KMS-11 (cell line): ENCODE results near the gene AATK.

Experiments
- H2AFZ ChIP-seq: fragments of 200-600 bp; sonication (generic); 2 replicates; pipeline ENCODE4 v1.6.1; 2016; ENCODE audit warnings: antibody characterized with exemption, mixed run types, low read depth
- H3K27ac ChIP-seq: fragments of 200-600 bp; sonication (generic); 2 replicates; pipeline ENCODE4 v1.6.1; 2016; ENCODE audit warnings: mild to moderate bottlenecking, mixed run types
- H3K27me3 ChIP-seq: fragments of 200-600 bp; sonication (generic); 2 replicates; pipeline ENCODE4 v1.6.1; 2017; ENCODE audit warnings: mild to moderate bottlenecking, low read depth, mixed run types, moderate library complexity; ENCODE audit not compliant: insufficient read depth
- H3K36me3 ChIP-seq: fragments of 200-600 bp; sonication (generic); 2 replicates; pipeline ENCODE4 v1.6.1; 2017; ENCODE audit warnings: mild to moderate bottlenecking, mixed run types; ENCODE audit not compliant: insufficient read depth
- H3K4me1 ChIP-seq: fragments of 200-600 bp; sonication (generic); 2 replicates; pipeline ENCODE4 v1.6.1; 2016; ENCODE audit warnings: mild to moderate bottlenecking, low read depth, mixed run types; ENCODE audit not compliant: poor library complexity, severe bottlenecking
- H3K4me2 ChIP-seq: fragments of 200-600 bp; sonication (generic); 2 replicates; pipeline ENCODE4 v1.7.0; 2016; ENCODE audit warnings: mild to moderate bottlenecking, mixed run types
- H3K4me3 ChIP-seq: fragments of 200-600 bp; sonication (generic); IDR thresholded peaks from 2 replicates; pipeline ENCODE4 v1.6.1; 2017; ENCODE audit warnings: low read depth, low read length, mixed read lengths; ENCODE audit not compliant: insufficient read depth
- H3K79me2 ChIP-seq: fragments of 200-600 bp; sonication (generic); 2 replicates; pipeline ENCODE4 v1.6.1; 2016; ENCODE audit warnings: low read depth, mixed run types; ENCODE audit not compliant: insufficient read depth
- H3K9ac ChIP-seq: fragments of 200-600 bp; sonication (generic); 2 replicates; pipeline ENCODE4 v1.6.1; 2016; ENCODE audit warnings: mild to moderate bottlenecking, mixed run types
- H4K20me1 ChIP-seq: fragments of 200-600 bp; sonication (generic); 2 replicates; pipeline ENCODE4 v1.6.1; 2016; ENCODE audit warnings: mild to moderate bottlenecking, mixed run types; ENCODE audit not compliant: insufficient read depth
- CTCF ChIP-seq: fragments of 200-600 bp; sonication (generic); conservative IDR thresholded peaks from 2 replicates; pipeline ENCODE4 v1.6.1; 2017; ENCODE audit warnings: low read depth, mild to moderate bottlenecking, antibody characterized with exemption, low read length, moderate library complexity, mixed read lengths

Gene AATK

GRCh38 chr17:81114351-81115093 lies 51.5 kb downstream of the AATK start:
- no peak for TF ChIP-seq CTCF
- no peak overlapping the region for H3K9ac ChIP-seq
- H3K27me3 ChIP-seq = peaks cover 92% of the 10 kb centered on the region
- no peak overlapping the region for H2AFZ ChIP-seq
- no peak overlapping the region for H3K4me2 ChIP-seq
- H3K4me3 ChIP-seq = no peak overlapping the region
- H3K36me3 ChIP-seq = no peaks in the 10 kb centered on the region
- no peak overlapping the region for H3K27ac ChIP-seq
- H3K4me1 ChIP-seq = no peaks in the 10 kb centered on the region
- H4K20me1 ChIP-seq = no peaks in the 10 kb centered on the region
- no peaks in the 10 kb centered on the region for H3K79me2 ChIP-seq

GRCh38 chr17:81113158-81113724 lies 52.8 kb downstream of the AATK start:
- peaks cover 98% of the 10 kb centered on the region for H3K27me3 ChIP-seq
- H3K36me3 ChIP-seq = no peaks in the 10 kb centered on the region
- TF ChIP-seq CTCF = no peak
- no peak overlapping the region for H3K27ac ChIP-seq
- H3K79me2 ChIP-seq = no peaks in the 10 kb centered on the region
- no peak overlapping the region for H3K4me3 ChIP-seq
- no peak overlapping the region for H3K4me2 ChIP-seq
- H3K4me1 ChIP-seq = no peaks in the 10 kb centered on the region
- H2AFZ ChIP-seq = no peak overlapping the region
- no peak overlapping the region for H3K9ac ChIP-seq
- no peaks in the 10 kb centered on the region for H4K20me1 ChIP-seq

- Histone ChIP-seq H3K27ac (no peak overlapping the region), H4K20me1 (no peaks in the 10 kb centered on the region), H3K4me3 (no peak overlapping the region), H3K4me2 (no peak overlapping the region), H2AFZ (no peak overlapping the region), H3K27me3 (peaks cover 98% of the 10 kb centered on the region), H3K36me3 (no peaks in the 10 kb centered on the region), H3K79me2 (no peaks in the 10 kb centered on the region), H3K9ac (no peak overlapping the region), H3K4me1 (no peaks in the 10 kb centered on the region)
- no peak for TF ChIP-seq CTCF
Measured at GRCh38 chr17:81112450-81112849, 53.6 kb downstream of the AATK start.

- Histone ChIP-seq H3K9ac (no peak overlapping the region), H3K36me3 (no peaks in the 10 kb centered on the region), H3K27me3 (peaks cover 98% of the 10 kb centered on the region), H3K4me1 (no peaks in the 10 kb centered on the region), H3K4me2 (no peak overlapping the region), H3K27ac (no peak overlapping the region), H3K4me3 (no peak overlapping the region), H3K79me2 (no peaks in the 10 kb centered on the region), H2AFZ (no peak overlapping the region), H4K20me1 (no peaks in the 10 kb centered on the region)
- TF ChIP-seq CTCF = no peak
Measured at GRCh38 chr17:81111066-81111465, 55.0 kb downstream of the AATK start.
